Gastroesophageal sphincter (tissue), 4 donors: ENCODE results near the gene RPL32. TPM values are rescaled to one million over a fixed set of nuclear protein-coding genes. Genes with fewer than 3 reads are reported as not detected.
A peak's percentile ranks its signal among the peaks of the same experiment; 100 is the strongest.

ENCODE experiments used
- ATAC-seq: fragments of 150-250 bp; one replicate; pipeline ENCODE4 v1.9.1; 2016; ENCODE audit warnings: mild to moderate bottlenecking, moderate library complexity
- H3K27ac ChIP-seq, 4 donors: fragments of 200-600 bp; sonication (generic) in 3 of 4; 1 replicate in 3 of 4; 2 replicates in 1 of 4; pipeline ENCODE4 v1.5.1; 2016 to 2019
- H3K27me3 ChIP-seq: fragments of 200-600 bp; sonication (generic); one replicate; pipeline ENCODE4 v1.5.1; 2019
- H3K36me3 ChIP-seq, 2 donors: fragments of 200-600 bp; sonication (generic); one replicate each; pipeline ENCODE4 v1.5.1; 2019; ENCODE audit warnings: control low read depth in 1 of 2
- H3K4me1 ChIP-seq, 3 donors: fragments of 200-600 bp; sonication (generic); 1 replicate in 2 of 3; 2 replicates in 1 of 3; pipeline ENCODE4 v1.5.1; 2016 to 2019; ENCODE audit warnings: control low read depth in 2 of 3
- H3K4me3 ChIP-seq, 2 donors: fragments of 200-600 bp; sonication (generic); one replicate each; pipeline ENCODE4 v1.5.1; 2019; ENCODE audit warnings: mild to moderate bottlenecking in 1 of 2, moderate library complexity in 1 of 2
- H3K9me3 ChIP-seq, 3 donors: fragments of 200-600 bp; sonication (generic); one replicate each; pipeline ENCODE4 v1.5.1; 2017 to 2019; ENCODE audit warnings: control low read depth in 2 of 3
- CTCF ChIP-seq, 4 experiments: fragments of 200-600 bp in 2 of 4; fragments of 450-650 bp in 2 of 4; sonication (generic) in 1 of 4; IDR thresholded peaks; one replicate each; pipeline ENCODE4 v1.5.1; 2017 to 2019; ENCODE audit warnings: antibody characterized with exemption in 4 of 4, mild to moderate bottlenecking in 2 of 4, moderate library complexity in 2 of 4
- EP300 ChIP-seq: sonication (generic); formaldehyde crosslinking; IDR thresholded peaks from one replicate; pipeline ENCODE4 v1.6.1; 2017; ENCODE audit warnings: antibody characterized with exemption, mild to moderate bottlenecking
- POLR2A ChIP-seq, 2 donors: fragments of 450-650 bp; IDR thresholded peaks; one replicate each; pipeline ENCODE4 v1.6.1; 2017; ENCODE audit warnings: antibody characterized with exemption in 2 of 2, mild to moderate bottlenecking in 2 of 2, moderate library complexity in 1 of 2
- POLR2AphosphoS5 ChIP-seq: sonication (generic); formaldehyde crosslinking; IDR thresholded peaks from one replicate; pipeline ENCODE4 v1.6.1; 2017; ENCODE audit warnings: antibody characterized with exemption
- WGBS, 2 donors: methylation state at CpG; one replicate each; pipeline ENCODE4 v1.1.5; 2018; ENCODE audit warnings: low coverage in 1 of 2; 5-methylcytosine and 5-hydroxymethylcytosine counted together
- total RNA-seq, 4 donors: library from RNA; depleted of rRNA; stranded (reverse); fragments of >200 nt; gene quantifications; one replicate each; pipeline ENCODE4 v1.1.0, GENCODE V29; 2016

The RPL32 gene
- 100 to 1,000 TPM; 679 to 924 (median 775) TPM for total RNA-seq

GRCh38 chr3:12841149-12841969 is at the start of gene RPL32:
Gene RPL32 (minus strand): TSS chr3:12841565. CDS start chr3:12840237, 1,328 bp downstream.
- 0% methylated on average over 19 to 21 of the region's 43 CpGs for WGBS, 2 donors
- peak; percentile 95 for ATAC-seq
- H3K27ac ChIP-seq, result peak within 1 kb of the TSS; percentile 79 to 94 (median 88)

GRCh38 chr3:12890610-12891390 is 49.4 kb upstream of the RPL32 start:
- no peaks in the 10 kb centered on the region for H3K36me3 ChIP-seq
- no peak for ATAC-seq
- H3K4me1 ChIP-seq, result peaks cover 0 to 43% (median 21%) of the 10 kb centered on the region in 3 donors
- no peak overlapping the region for H3K4me3 ChIP-seq
- no peak for TF ChIP-seq CTCF (IDR thresholded peaks at IDR 0.05)
- TF ChIP-seq POLR2A (IDR thresholded peaks at IDR 0.05), result no peak
- TF ChIP-seq EP300, result no peak
- no peaks in the 10 kb centered on the region for H3K27me3 ChIP-seq
- H3K9me3 ChIP-seq, result no peaks in the 10 kb centered on the region
- WGBS, 2 donors, result 80 to 82% methylated on average over 4 to 5 of the region's 10 CpGs
- no peak overlapping the region for H3K27ac ChIP-seq

More at GRCh38 chr3:12841149-12841969, at the start of gene RPL32:
- H3K4me3 ChIP-seq, result peak within 1 kb of the TSS; percentile 79 to 82
- H3K36me3 ChIP-seq, result peaks cover 0 to 38% of the 10 kb centered on the region in 2 donors
- H3K4me1 ChIP-seq, result peaks cover 0 to 45% (median 14%) of the 10 kb centered on the region in 3 donors
- H3K9me3 ChIP-seq, result no peaks in the 10 kb centered on the region
- no peaks in the 10 kb centered on the region for H3K27me3 ChIP-seq
- peak; percentile 78 to 89 for TF ChIP-seq POLR2A (IDR thresholded peaks at IDR 0.05)
- TF ChIP-seq CTCF (IDR thresholded peaks at IDR 0.05), result peak; percentile 80 to 91 (median 86)
- no peak for TF ChIP-seq EP300
- peak; percentile 99 for TF ChIP-seq POLR2AphosphoS5

GRCh38 chr3:12886736-12887135 is 45.4 kb upstream of the RPL32 start:
- no peak for TF ChIP-seq EP300
- no peak for TF ChIP-seq POLR2AphosphoS5
- TF ChIP-seq CTCF (IDR thresholded peaks at IDR 0.05), result no peak
- no peak for TF ChIP-seq POLR2A (IDR thresholded peaks at IDR 0.05)
- H3K27me3 ChIP-seq, result no peaks in the 10 kb centered on the region
- H3K9me3 ChIP-seq, result no peaks in the 10 kb centered on the region
- H3K36me3 ChIP-seq, result no peaks in the 10 kb centered on the region
- 83 to 88% methylated on average over 8 to 9 of the region's 12 CpGs for WGBS, 2 donors
- ATAC-seq, result no peak
- peaks cover 0 to 26% (median 4%) of the 10 kb centered on the region in 3 donors for H3K4me1 ChIP-seq
- no peak overlapping the region for H3K4me3 ChIP-seq
- no peak overlapping the region for H3K27ac ChIP-seq

- H3K27ac ChIP-seq, result no peak overlapping the region
- H3K9me3 ChIP-seq, result no peaks in the 10 kb centered on the region
- no peaks in the 10 kb centered on the region for H3K36me3 ChIP-seq
- H3K27me3 ChIP-seq, result no peaks in the 10 kb centered on the region
- H3K4me3 ChIP-seq, result no peak overlapping the region
- TF ChIP-seq CTCF (IDR thresholded peaks at IDR 0.05), result no peak
- TF ChIP-seq POLR2AphosphoS5, result no peak
- TF ChIP-seq EP300, result no peak
- TF ChIP-seq POLR2A (IDR thresholded peaks at IDR 0.05), result no peak
- peaks cover 0 to 22% (median 0%) of the 10 kb centered on the region in 3 donors for H3K4me1 ChIP-seq
- 62 to 81% methylated on average over 4 to 6 of the region's 10 CpGs for WGBS, 2 donors
- ATAC-seq, result no peak
These were observed 44.8 kb upstream of the RPL32 start for GRCh38 chr3:12886106-12886679.
